ENCODE results near the gene CLUH.
"Not testable (repeated sequence)": the region's sequence is repeated elsewhere in the genome, so short reads cannot be mapped to it uniquely, and the experiment has no call there.

Gene CLUH

DNA sequence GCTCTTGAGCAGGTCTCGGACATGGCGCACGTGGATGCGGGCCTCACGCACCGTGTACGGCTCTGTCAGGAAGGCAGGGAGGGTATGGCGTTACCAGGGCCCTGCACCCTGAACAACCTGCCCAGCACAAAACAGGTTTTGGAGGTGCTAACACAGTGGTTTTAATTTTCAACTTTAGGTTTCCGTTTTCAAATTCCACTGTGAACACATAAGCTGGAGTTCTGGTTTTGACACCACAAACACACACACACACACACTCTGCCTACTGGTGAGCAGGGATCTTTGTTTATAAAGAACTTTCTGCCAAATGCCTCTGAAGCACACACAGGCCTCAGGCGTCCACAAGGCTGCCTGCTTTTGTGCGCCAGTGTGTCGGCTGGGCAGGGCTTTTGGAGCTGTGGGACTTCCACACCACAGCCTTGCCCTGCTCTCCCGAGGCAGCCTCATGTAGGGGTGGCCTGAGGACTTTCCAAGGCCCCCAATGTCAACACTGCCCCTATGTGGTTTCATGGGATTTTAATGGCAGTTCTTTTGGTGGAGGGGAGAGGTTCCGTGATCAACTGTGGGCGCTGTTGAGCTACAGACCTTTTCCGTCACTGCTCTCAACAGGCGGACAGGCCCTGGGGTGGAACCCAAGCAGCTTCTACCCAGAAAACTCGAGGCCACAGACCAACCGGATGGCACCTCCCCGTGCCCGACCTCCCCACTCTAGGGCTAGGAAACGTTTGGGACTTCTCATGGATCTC is 9.4 kb downstream of the CLUH start:
- TF ChIP-seq, protein P1, sequence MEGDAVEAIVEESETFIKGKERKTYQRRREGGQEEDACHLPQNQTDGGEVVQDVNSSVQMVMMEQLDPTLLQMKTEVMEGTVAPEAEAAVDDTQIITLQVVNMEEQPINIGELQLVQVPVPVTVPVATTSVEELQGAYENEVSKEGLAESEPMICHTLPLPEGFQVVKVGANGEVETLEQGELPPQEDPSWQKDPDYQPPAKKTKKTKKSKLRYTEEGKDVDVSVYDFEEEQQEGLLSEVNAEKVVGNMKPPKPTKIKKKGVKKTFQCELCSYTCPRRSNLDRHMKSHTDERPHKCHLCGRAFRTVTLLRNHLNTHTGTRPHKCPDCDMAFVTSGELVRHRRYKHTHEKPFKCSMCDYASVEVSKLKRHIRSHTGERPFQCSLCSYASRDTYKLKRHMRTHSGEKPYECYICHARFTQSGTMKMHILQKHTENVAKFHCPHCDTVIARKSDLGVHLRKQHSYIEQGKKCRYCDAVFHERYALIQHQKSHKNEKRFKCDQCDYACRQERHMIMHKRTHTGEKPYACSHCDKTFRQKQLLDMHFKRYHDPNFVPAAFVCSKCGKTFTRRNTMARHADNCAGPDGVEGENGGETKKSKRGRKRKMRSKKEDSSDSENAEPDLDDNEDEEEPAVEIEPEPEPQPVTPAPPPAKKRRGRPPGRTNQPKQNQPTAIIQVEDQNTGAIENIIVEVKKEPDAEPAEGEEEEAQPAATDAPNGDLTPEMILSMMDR (IDR thresholded peaks at IDR 0.05; ENCODE audit: insufficient read depth, low read depth, low read length, missing control alignments): no peak
- H3K4me3 ChIP-seq (ENCODE audit: low read length): no peak overlapping the region
- no peak for DNase-seq (ENCODE audit: low read depth)

DNA sequence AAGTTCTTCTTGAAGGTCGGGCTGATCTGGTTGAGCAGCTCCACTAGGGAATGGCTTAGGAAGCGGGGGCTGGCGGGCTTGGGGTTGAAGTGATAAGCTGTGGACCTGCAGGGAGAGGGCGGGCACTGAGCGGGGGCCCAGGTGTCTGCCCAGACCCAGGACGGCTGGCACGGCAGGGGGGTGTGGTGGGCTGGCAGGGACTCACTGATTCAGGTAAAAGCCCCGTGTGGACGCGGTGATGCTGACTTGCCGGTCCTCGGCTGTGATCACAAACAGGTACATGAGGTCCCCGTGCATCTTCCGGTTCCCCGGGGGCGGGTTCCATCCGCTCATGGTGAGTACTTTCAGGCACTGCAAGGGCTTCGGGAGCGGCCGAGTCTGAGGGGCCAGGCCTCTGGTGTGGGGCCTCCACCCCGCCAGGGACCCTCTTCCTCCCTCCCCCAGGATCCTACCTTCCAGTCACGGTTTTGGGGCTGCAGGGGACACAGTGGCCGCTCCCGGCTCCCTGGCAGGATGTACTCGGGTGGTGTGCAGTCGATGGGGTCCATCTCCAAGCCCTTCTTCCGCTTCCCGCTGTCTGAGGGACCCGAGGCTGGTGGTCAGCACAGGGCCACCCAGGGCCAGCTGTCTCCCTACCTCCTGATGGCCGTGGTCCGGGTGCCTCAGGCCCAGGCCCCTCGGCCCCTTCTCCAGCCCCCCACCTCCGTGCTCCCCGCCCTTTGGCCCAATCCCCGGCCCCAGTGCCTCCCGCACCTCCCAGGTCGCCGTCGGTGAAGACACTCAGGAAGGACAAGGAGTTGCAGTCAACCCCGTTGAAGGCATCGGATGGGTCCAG is 10.2 kb downstream of the CLUH start:
- TF ChIP-seq, protein P1 (IDR thresholded peaks at IDR 0.05; ENCODE audit: insufficient read depth, low read depth, low read length, missing control alignments): no peak
- no peak for DNase-seq (ENCODE audit: low read depth)

DNA sequence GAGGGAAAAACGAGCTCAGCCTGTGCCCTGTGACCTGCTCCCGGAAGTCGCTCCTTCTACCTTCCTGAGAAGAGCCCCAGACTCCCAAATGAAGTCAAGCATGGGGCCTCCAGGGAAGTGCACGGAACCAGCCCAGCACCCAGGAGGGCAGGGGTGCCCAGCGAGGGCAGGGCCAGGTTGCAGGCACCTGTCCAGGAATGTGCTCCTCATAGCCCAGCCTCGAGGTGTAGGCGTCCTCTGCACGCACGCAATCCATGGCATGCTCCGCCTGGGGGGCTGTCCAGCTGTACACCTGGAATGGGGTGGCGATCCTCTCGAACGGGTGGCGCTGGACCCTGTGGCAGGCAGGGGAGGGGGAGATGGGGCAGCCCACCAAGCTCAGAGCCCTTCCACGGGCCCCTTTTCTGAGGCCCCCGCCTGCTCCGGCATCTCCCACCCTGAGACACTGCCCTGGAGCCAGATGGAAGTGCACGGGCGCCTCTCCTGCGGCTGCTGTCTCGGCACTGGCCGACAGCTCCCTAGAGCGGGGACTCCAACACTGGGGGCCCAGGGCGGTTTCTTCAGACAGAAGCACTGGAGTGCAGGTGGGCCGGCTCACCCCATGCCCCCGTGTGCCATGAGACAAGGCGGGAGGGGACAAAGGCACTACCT is 10.9 kb downstream of the CLUH start:
- no peak for DNase-seq (ENCODE audit: low read depth)
- TF ChIP-seq, protein P1 (IDR thresholded peaks at IDR 0.05; ENCODE audit: insufficient read depth, low read depth, low read length, missing control alignments): no peak
- H3K4me3 ChIP-seq (ENCODE audit: low read length): no peak overlapping the region

More for the DNA sequence above, 10.2 kb downstream of the CLUH start:
- H3K4me3 ChIP-seq (ENCODE audit: low read length): no peak overlapping the region

DNA sequence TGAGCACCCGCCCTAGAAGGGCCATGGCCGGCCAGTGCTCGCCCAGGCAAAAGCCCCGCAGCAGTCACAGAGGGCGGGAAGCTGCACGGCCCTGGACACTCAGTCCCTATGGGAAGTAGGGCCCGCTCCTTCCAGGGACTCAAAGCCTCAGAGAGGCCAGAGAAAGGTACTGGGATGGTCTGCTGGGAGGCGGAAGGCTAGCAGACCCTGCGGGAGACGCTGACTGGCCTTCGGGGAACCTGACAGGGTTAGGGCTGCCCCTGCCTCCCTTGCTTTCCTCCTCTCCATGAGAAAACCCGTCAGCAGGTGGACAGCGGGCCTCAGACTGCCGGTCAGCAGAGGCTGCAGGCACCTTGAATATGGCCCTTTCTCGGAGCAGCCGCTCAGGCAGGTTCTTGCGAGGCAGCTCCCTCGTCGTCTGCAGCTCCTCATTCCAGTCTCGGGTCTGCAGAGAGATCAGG is 11.5 kb downstream of the CLUH start:
- H3K4me3 ChIP-seq (ENCODE audit: low read length): no peak overlapping the region
- DNase-seq (ENCODE audit: low read depth): no peak
- TF ChIP-seq, protein P1 (IDR thresholded peaks at IDR 0.05; ENCODE audit: insufficient read depth, low read depth, low read length, missing control alignments): no peak

DNA sequence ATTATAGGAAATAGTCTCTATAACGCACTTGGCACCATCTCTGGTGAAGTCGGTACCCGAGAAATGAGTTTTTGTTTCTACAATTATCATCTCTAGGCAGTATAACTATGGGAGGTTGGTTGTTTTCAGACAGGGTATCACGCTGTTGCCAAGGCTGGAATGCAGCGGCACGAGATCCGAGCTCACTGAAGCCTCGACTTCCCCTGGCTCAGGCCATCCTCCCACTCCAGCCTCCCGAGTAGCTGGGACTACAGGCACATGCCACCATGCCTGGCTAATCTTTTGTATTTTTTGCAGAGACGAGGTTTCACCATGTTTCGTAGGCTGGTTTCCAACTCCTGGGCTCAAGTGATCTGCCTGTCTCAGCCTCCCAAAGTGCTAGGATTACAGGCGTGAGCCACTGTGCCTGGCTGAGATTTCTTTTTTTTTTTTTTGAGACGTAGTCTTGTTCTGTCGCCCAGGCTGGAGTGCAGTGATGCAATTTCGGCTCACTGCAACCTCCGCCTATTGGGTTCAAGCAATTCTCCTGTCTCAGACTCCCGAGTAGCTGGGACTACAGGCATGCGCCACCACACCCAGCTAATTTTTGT is 12.3 kb downstream of the CLUH start:
- DNase-seq (ENCODE audit: low read depth); H3K4me3 ChIP-seq (ENCODE audit: low read length): not testable (repeated sequence)

DNA sequence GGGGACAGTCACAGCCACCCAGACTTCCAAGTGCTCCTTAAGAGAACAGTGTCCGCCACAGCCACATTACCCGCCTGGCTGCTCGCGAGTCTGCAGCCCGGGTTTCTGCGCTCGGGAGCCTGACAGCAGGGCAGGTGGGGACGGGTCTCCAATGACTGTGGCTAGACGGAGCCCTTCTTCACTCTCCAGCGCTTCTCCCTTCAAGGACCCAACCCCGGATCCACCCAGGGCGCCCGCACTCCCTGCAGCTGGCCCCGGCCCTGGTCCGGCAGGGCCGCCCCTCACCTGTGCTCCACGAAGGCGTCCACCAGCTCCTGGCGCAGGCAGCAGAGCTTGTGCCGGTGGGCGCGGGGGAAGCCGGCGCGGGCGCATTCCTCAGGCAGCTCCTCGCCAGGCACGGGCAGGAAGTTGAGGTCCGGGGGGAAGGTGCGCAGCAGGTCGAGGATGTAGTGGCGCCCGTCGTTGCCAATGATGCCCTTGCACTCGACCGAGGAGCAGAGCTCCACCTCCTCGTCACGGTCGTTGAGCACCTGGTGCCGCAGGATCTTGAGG is 13.9 kb downstream of the CLUH start:
- TF ChIP-seq, protein P1 (IDR thresholded peaks at IDR 0.05; ENCODE audit: insufficient read depth, low read depth, low read length, missing control alignments): no peak
- DNase-seq (ENCODE audit: low read depth): no peak
- no peak overlapping the region for H3K4me3 ChIP-seq (ENCODE audit: low read length)
